ENCODE measurements around the gene DAG1.

The DAG1 gene

DNA sequence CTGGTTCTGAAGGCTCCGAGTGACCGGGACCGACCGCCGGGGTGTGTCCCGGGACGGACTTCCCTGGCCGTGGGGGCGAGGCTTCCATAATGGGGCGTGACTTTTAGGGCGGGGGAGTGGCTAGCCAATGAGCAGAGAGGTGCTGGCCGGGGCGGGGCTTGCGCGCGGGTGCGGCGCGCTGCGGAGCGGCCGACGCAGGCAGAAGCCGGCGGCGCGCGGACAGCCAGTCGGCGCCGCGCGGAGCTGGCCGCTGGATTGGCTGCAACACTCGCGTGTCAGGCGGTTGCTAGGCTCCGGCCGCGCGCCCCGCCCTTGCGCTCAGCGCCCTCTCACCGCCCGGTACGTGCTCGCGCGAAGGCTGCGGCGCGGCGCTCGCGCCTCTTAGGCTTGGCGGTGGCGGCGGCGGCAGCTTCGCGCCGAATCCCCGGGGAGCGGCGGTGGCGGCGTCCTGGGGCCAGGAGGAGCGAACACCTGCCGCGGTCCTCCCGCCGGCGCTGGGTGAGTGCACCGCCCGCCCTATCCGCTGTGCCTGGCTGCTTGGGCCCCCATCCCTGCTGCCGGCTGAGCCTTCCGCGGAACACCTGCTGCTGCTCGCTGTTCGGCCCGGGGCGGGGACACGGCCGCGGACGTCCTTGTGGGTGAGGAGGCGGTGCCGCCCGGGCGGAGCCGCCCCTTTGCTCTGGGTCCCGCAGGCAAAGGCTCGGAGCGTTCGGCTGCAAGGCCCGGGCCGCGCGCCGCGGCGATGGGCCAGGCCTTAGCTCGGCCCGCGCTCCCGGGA lies at the start of gene DAG1:
Gene DAG1, plus strand, starts transcription at position 332 of the 778 bp plus-strand sequence. CDS start 40,268 bp downstream, outside the sequence.
- peak; percentile 86 to 89 for DNase-seq (ENCODE audit: low read depth in 2 of 2)

DNA sequence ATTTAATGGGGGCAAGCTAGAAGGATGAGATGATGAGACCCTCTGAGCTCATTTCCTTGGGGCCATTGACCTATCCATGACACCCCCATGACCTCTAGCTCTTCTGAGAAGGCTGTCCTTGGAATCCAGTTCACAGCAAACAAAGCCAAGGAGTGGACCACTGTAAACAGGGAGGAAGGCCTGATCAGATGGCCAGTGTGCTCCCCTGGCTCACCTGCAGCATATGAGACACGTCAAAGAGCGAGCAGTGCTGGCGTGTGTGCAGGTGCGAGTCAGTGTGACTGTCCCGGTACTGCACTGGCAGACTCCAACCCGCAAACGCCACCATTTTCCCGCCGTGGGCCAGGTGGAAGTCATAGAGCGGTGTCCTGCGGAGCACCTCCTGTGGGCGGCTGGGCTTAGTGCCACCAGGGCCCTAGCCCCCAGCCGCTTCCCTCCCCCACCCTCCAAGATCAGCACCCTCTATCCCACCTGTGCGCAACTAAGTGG lies 48.1 kb upstream of the DAG1 start:
- no peak for DNase-seq (ENCODE audit: low read depth in 2 of 2)

DNA sequence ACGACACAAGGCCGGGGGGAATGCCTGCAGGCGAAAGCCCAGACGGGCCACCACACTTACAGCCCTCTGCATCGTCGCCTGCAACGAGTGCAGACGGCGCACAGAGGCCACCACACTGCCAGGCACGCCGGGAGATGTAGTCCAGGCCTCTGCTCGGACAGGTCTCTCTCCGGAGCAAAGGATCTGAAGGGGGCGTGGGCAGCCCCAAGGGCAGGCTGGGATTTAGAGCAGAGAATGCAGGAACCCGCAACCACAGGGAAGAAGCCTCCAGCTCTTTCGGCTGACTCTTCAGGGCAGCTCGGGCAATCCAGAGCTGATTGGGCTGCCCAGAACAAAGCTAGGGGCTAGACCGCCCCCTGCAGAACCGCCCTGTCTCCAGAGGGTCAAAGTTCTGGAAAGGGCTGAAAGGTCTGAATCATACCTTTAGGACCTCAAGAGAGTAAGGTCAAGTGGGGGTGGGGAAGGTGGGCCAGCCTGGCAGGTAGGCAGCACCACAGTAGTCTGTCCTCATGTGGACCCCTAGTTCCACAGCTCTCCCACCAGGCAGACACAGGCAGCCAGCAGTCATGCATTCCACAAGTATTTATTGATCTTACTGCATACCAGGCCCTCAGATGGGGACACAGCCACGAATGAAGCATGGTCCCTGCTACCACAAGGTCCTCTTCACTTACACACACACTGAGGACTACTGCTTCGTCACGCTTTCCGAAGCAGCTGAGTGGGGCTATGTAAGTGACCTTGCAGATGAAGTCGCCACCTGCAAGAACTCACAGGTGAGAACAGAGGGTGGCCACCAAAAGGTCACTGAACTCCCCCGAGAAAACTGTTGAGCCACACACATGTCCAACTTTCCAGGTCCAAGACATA lies 47.5 kb upstream of the DAG1 start, which contains the start of gene AMT:
Gene AMT, minus strand, starts transcription at position 95 of the 870 bp plus-strand sequence. Its CDS starts 23 bp downstream, at position 72.
- no peak for DNase-seq (ENCODE audit: low read depth in 2 of 2)

DNA sequence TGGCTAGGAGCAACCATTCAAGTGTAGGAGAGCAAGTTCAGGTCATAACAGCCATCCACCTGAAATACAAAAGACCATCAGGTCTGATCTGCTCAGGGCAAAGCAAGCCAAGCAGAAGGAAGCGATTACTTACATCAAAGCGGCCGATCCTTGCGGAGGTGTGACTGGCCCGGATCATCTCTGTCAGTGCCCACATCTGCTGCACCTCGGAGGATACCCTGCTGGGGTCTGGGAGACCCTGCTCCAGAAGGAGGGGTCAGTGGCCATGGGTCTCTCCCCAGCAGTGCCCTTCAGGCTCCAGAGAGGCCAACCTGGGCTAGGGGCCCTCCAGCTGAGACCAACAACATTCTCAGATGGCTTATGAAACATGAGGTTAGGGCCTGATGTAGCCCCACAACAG lies 45.3 kb upstream of the DAG1 start:
- DNase-seq (ENCODE audit: low read depth in 2 of 2), result no peak

DNA sequence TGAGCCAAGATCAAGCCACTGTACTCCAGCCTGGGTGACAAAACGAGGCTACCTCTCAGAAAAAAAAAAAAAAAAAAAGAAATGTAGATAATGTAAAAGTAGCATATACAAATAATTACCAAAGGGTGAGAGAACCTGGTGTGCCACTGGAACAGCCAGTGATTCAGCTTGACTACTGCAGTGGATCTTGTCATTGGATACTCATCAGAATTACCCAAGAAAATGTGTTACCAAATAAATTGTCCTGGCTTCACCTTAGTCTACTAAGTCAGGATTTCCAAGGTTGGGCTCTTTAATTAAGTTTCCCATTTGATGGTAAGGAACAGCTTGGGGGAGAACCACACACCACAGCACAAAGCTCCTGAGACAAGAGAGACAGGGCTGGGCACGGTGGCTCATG lies 42.5 kb upstream of the DAG1 start:
- no peak for DNase-seq (ENCODE audit: low read depth in 2 of 2)

DNA sequence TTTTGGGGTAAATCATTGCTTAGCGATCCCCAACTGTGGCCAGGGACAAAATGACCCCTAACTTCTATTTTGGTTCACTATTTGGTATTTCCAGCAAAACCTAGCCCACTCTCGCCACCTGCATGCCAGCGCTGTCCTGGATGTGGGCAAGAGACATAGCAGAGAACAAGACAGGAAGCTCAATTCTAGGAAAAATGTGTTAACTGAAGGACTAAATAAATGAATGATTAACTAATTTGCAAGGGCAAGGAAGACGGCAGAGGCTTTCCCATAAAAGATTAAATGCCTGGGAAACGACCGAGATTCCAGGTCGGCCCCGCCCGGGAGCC lies 41.4 kb upstream of the DAG1 start:
- DNase-seq (ENCODE audit: low read depth in 2 of 2), result no peak

DNA sequence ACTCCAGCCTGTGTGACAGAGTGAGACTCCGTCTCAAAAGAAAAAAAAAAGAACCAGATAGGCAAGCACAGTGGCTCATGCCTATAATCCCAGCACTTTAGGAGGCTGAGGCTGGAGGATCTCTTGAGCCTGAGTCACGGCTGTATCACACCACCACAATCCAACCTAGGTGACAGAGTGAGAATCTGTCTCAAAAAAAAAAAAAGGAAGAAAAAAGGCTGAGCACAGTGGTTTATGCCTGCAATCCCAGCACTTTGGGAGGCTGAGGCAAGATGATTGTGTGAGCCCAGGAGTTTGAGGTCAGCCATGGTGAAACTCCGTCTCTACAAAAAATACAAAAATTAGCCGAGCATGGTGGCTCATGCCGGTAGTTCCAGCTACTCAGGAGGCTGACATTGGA lies 35.3 kb upstream of the DAG1 start:
- no peak for DNase-seq (ENCODE audit: low read depth in 2 of 2)

DNA sequence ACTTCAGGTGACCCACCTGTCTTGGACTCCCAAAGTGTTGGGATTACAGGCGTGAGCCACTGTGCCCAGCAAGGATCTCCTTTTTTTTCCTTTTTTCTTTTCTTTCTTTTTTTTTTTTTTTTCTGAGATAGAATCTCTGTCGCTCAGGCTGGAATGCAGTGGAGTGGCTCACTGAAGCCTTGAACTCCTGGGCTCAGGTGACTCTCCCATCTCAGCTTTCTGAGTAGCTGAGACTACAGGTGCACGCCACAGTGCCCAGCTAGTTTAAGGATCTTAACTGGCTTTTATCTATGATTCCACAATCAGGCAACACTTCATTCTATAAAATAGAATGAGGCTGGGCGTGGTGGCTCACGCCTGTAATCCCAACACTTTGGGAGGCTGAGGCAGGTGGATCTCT lies 24.7 kb upstream of the DAG1 start:
- no peak for DNase-seq (ENCODE audit: low read depth in 2 of 2)

DNA sequence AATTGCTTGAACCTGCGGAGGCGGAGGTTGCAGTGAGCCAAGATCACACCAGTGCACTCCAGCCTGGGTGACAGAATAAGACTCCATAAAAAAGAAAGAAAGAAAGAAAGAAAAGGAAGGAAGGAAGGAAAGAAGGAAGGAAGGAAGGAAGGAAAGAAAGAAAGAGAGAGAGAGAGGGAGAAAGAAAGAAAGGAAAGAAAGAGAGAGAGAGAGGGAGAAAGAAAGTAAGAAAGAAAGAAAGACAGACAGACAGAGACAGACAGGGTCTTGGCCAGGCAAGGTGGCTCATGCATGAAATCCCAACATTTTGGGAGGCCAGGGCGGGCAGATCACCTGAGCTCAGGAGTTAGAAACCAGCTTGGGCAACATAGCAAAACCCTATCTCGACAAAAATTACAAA lies 16.4 kb upstream of the DAG1 start:
- no peak for DNase-seq (ENCODE audit: low read depth in 2 of 2)

DNA sequence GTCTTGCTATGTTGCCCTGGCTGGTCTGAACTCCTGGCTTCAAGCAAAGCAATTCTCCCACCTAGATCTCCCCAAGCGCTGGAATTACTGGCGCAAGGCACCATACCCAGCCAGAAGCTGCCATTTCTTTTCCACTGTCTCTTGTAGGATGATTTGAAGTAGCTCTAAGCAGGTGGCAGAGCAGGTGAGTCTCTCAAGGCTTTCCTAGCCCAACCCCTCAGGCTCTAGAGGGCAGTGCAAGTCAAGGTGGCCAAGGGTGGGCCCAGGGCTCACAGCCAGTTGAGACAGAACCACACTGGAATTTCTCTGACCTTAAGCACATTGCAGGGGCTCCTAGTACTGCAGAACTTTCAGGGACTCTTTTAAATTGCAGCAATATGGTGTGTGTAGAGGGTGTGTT lies 15.6 kb upstream of the DAG1 start:
- no peak for DNase-seq (ENCODE audit: low read depth in 2 of 2)

DNA sequence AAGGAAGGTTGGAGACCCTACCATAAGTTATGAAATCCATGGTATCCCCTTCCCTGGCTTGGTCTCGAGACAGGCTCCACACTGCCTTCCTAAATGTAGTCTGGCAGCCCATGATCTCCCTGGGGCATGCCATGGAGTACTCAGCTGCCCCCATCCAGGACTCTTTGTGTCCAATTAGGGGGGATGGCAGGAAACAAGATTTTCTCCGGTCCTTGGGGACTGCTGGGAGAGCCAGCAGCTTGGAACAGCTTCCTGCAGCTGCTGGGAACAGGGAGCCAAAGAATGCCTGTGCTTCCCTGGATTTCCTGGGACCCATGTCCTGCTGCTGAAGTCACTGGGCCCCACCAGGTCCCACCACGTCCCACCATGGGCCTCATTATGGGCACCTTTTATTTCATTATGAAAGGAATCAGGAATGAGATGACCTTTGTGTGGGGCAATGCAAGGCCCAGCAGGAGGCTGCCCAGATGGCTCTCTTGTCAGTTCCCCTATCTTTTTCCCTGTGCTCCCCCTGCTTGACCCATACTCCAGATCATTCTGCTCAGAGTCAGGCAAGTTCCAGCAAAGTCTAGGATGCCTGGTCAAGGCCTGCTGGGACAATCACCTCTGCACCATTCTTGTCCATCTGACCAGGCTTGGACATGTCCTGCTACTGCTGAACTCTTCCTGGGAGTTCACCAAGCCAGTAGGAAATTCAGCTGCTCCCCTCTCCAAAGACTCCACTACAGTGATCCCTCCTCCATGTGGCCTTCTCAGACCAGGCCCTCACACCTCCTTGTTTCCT lies 15.0 kb upstream of the DAG1 start:
- no peak for DNase-seq (ENCODE audit: low read depth in 2 of 2)

DNA sequence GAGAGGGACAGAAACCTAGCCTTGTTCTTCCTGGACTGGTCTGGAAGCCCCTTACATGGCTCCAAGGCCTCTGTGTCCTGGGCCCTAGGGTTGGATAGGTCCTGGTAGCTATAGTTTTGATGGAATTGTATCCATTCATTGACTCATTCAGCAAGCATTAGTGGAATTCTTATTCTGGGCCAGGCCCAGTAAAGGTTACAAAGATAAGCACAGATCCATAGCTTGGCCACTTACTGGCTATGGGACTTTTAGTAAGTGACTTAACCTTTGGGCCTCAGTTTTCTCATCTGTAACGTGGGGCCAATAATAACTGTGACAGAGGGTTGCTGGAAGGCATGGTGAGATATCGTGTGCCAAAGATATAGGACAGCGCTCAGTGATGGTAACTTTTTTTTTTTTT lies 13.6 kb upstream of the DAG1 start:
- DNase-seq (ENCODE audit: low read depth in 2 of 2), result no peak

DNA sequence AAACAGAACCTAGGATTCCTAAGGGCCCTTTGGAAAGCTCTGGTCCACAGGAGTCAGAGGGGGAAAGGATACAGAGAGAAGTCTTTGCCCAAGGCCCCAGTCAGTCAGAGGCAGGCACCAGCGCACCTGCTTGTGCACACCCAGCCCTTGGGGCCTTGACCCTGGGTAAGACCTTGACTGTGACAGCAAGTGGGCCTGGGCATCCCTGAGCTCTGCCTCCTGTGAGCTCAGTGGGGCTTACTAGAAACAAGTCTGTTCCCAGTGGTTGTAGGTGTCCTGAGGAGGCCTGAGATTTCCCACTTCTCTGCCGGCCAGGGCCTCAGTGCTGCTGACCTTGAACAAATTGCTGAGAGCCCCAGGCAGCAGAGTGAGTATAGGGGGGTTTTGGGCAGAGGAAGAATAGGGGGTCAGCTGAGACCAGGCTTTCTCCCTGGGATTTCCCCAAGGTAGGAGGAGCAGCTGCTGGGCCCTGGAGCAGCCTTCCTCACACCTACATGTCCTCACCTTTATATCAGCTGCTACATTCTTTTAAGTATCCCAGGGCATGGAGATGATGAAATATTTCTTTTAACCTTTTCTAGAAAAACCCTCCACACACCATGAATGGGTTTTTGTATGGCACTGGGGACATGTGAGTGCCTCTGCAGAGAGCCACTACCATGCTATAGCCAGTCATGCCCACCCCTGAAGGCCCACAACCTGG lies 9.7 kb upstream of the DAG1 start:
- DNase-seq (ENCODE audit: low read depth in 2 of 2), result no peak

DNA sequence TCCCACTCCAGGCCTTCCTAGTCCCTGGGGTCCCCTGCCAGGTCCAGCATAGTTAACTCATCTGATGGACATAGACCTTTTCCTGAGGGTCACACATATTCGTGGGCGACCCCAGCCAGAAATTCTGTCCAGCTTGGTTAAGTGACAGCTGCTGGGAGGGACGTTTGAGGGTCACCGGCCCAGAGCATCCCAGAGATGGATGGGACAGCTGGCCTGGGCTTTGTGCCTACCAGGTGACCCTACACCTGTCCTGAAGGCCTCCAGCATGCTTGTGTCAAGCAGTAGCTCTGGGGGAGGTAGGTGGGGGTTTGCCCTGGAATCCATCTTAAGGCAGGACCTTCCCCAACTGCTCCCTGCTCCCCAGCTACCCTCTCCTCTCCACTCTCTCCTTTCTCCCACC lies 9.1 kb upstream of the DAG1 start:
- DNase-seq (ENCODE audit: low read depth in 2 of 2), result no peak

DNA sequence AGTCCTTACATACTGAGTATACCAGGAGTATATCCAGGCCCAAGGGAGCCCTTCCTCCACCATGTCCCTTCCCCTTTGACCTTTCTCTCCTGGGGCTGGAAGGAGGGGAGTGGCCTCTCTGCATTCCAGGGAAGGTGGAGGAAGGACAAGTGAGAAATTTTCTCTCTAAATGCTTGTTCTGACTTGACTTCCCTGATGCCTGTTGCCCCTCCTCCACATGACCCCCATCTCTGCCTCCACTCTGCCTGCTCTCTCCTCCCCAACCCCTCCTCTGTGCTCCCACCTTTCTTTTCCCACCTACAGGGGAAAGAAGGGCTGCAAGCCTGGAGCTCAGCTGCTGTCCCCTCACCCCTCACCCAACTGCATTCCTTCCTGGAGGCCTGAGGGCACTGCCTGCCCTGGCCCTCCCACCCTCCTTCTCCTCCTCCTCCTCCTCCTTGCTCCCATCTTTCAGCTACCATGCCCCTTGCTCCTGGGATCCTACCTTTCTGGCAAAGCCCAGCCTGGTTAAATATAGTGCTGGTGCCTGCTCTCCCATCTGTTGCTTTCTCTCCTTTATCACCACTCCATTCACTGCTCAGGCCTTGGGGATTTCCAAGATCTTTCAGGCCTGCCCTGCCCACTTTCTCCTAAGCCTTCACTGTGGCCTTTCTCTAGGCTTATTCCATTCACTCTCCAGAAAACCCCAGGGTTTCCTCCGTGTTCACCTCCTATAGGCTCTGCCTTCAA lies 8.5 kb upstream of the DAG1 start:
- DNase-seq (ENCODE audit: low read depth in 2 of 2), result no peak

DNA sequence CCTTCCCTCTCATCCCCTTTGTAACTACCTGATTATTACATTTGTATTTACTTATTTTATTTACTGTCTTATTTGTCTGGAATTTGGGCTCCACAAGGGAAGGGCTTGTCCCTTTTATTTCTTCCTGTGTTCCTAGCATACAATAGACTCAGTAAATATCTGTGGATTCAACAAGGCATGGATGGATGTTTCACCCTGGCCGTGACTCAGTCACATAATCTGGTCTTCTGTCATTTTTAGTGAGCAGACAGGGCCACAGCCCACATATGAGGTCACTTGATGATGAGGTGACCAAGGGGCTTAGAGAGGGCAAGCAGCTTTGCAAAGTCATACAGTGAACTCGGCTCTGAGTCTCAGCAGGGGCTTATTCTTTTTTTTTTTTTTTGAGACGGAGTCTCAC lies 7.8 kb upstream of the DAG1 start:
- DNase-seq (ENCODE audit: low read depth in 2 of 2), result no peak

DNA sequence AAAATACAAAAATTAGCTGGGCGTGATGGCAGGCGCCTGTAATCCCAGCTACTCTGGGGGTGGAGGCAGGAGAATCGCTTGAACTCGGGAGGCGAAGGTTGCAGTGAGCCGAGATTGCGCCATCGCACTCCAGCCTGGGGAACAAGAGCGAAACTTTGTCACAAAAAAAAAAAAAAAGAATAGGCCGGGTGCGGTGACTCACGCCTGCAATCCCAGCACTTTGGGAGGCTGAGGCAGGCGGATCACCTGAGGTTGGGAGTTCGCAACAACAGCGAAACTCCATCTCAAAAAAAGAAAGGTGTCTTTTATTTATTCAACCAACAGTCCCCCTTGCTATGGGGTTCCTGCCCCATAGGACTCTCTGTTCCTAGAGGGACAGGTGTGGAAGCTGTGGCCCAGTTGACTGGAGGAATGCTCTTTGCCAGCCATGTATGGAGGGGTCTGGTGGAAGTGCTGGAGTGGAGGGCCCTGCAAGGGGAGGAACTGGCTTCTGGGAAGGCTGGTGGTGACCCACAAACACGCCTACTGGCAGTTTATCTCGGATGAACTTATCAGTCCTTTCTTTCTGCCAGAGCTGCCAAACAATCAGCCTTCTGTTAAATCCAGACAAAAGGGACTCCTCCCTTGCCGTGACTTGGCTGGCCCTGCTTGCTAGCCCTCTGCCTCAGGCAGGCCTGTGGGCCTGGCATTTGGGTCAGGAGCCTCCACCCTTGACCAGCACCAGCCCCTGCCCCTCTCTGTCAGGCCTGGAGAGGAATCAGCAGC lies 4.6 kb upstream of the DAG1 start:
- DNase-seq (ENCODE audit: low read depth in 2 of 2), result no peak

DNA sequence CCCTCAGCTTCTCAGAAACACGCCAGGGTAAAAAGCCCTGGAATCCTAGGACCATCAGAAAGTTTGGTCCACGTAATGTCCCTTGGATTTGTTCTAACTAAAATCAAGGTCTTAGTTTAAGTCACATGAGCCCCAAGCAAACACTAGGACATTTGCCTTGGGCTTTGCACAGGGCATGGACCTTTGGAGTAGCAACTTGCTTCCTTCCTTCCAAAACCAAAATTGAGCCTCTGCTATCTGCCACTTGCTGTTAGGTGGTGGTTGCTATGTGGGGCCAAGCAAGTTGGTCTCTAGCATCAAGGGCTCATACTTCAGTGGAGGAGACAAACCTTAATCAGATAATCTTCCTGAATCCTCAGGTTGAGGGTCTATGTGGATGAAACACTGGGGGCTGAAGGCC lies 4.0 kb upstream of the DAG1 start:
- DNase-seq (ENCODE audit: low read depth in 2 of 2), result no peak

DNA sequence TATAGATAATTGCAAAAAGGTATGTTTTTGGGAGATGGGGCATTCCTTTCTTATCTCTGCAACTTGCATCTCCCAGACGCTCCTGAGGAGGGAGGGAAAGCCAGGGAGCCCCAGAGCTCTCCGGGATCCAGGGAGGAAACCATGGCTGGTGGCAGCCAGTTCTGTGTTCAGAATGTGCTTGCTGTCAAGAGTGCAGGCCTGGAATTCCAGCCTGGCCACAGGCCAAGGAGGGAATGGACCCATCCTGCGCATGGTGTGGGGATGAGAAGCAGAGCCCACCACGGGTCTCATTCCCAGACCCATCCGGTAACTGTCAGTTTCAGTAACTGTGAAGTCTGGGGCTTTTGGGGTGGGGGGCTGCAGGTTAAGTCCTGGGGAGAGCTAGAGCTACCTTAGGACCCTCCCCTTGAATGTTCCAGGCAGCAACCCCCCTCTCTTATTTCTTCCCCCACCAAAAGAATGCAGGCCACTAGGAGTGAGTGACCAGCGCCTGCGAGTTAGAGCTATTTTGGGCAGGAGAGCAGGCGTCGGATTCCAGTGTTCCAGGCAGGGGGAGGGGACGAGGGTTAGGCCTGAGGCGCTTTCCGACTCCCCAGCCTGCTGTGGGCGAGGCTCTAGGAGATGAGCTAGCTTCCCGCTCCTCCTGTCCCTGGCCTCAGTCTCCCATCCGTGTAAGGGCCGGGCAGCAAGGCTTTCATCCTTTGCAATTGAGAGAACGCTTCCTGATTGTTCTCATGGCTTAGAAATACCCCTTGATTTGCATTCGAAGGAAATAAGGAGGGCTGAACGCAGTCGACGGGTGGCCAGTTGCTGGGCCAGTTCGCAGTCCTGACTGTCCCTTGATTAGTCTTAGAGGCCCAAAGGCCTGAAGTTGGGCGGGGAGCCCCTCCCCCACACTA lies 781 bp upstream of the DAG1 start:
- no peak for DNase-seq (ENCODE audit: low read depth in 2 of 2)

Data from stimulated activated CD8-positive, alpha-beta memory T cell treated with anti-CD3 and anti-CD28 coated beads, Interleukin-15, amount 100 ng/mL, for 4 hours (primary cell).